Measurements from ENCODE around the gene CT45A10.
"Not testable (repeated sequence)": the region's sequence is repeated elsewhere in the genome, so short reads cannot be mapped to it uniquely, and the experiment has no call there.

- not testable (repeated sequence) for TF ChIP-seq CTCF, POLR2A (IDR thresholded peaks at IDR 0.05)
These were observed 38.8 kb downstream of the CT45A10 start, which contains the start of gene CT45A8 for GRCh38 chrX:135854438-135854837.
